Measurements from ENCODE around the gene UBE3C.

DNA sequence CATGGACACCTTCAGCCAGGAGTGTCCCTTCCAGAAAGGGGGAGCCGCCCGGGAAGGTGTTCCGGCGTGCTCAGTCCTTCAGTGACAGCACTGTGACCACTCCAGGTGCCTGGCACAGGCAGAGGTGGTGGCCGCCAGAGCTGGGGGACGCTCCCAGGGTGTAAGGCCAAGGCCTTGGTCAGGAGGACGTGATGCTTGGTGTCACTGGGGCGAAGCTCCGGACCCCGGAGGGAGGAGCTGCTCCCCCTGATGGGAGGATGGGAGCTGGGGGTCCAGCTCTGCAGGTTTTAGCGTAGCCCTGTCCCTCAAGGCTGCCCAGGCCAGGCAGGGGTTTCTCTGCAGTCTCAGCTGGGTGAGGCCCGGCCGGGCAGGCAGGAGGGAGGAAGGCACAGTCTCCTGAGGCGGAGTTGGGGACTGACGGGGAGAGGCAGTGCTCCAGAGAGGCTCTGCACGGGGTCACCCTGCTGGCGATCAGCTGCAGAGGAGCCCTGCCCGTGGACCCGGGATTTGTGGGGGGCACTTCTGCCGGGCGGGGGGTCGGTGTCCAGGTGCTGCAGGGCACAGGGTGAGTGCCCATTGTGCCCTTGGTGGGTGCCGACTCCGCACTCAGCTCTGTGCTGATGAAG lies 141.6 kb downstream of the UBE3C start:
- no peak for TF ChIP-seq CTCF (IDR thresholded peaks at IDR 0.05; ENCODE audit: low read depth, low read length)
- no peak for TF ChIP-seq EZH2phosphoT487 (IDR thresholded peaks at IDR 0.05; ENCODE audit: low read depth)
